DMS53 (cell line): ENCODE measurements around the gene TMEM186.
A peak's percentile ranks its signal among the peaks of the same experiment; 100 is the strongest.
"Not testable (repeated sequence)": the region's sequence is repeated elsewhere in the genome, so short reads cannot be mapped to it uniquely, and the experiment has no call there.

Experiments
- DNase-seq: peaks from one replicate; lab custom pipeline; 2025; lab: John Stamatoyannopoulos, UW

The TMEM186 gene

DNA sequence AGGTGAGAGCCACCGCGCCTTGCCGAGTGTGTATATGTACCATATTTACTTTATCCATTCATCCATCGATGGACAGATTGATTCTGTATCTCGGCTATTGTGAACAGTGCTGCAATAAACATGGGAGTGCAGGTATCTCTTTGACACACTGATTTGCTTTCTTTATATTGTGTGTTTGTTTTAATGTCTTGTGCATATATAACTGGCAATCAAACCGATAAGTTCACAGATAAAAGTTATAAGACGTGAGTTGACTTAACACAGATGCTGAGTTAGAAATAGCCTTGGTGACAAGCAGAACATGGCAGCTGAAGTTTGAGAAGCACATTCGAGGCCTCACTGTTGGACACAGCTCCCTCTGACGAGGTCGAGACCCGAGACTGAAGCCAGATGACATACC, 23.2 kb downstream of the TMEM186 start:
- no peak for DNase-seq

- no peak for DNase-seq
These were observed 23.9 kb downstream of the TMEM186 start for GRCh38 chr16:8773537-8773936.

DNA sequence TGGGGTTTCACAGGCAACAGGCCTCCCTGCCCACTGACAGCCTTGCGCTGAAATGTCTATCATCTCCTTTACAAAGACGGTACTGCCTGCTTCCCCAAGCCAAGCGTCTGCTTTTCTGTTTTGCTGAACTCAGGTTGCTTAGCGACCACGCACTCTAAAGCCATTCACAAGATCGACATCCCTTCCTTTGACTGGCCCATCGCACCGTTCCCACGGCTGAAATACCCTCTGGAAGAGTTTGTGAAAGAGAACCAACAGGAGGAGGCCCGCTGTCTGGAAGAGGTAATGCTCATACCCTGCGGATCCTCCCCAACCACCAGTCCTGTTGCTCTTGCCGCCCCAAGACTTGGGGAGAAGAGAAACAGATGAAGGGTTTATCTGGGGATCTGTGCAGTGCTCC, 28.7 kb downstream of the TMEM186 start:
- DNase-seq, result peak; percentile 6

DNA sequence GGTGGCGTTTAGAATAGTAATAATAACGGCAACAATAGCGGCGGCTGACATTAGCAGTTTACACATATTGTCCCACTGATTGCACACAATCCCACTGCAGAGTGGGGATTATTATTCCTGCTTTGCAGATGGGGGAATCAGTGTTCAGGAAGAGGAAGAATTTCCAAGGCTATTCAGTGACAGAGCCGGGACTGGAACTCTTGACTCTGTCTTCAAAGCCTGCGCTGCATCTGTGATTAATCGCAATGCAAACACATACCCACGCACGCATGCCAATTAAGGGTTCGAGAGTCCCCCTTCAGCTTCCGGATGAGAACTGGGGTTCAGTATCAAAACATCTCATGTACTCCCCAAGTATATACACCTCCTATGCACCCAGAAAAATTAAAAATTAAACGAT, 29.2 kb downstream of the TMEM186 start:
- DNase-seq, result no peak

GRCh38 chr16:8767176-8767575, 30.3 kb downstream of the TMEM186 start:
- no peak for DNase-seq

- DNase-seq, result no peak
These were observed 32.8 kb downstream of the TMEM186 start for GRCh38 chr16:8764525-8765250.

GRCh38 chr16:8763899-8764298, 33.5 kb downstream of the TMEM186 start:
- no peak for DNase-seq

- DNase-seq, result no peak
These were observed 34.4 kb downstream of the TMEM186 start for GRCh38 chr16:8763083-8763482.

- DNase-seq, result no peak
These were observed 35.2 kb downstream of the TMEM186 start for GRCh38 chr16:8762254-8762653.

GRCh38 chr16:8761078-8761477, 36.4 kb downstream of the TMEM186 start:
- no peak for DNase-seq

DNA sequence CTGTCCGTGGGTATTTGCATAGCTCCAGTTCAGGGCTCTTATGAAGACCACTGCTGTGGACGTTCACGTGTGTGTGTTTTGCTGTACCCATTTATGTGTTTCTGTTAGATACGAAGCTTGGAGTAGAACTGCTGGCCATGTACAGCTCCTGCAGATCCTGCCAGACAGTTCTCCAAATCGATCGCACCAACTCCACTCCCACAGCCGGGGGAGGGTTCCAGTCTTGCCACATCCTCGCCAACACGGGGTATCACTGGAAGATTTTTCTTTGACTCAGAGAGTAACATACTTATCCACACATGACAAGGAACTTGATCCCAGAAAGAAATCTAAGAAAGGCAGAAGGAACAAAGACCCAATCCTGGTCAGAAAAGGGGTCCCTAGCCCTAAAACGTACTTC, 37.4 kb downstream of the TMEM186 start:
- no peak for DNase-seq

DNA sequence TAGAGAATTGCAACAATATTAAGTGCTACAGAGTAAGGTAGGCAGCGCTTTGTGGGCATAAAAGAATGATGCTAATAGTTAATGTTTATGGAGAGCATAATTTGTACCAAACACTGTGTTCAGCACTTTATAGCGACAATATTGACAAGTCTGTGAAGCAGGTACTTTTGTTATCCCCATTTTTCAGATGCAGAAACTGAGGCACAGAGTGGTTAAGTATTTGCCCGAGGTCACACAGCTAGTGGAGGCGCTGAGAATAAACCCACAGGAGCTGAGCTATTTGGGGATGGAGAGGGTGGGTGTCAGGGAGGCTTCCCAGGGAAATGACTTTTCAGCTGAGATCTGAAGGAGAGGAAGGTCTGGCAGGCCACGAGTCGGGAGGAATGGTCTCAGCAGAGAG, 39.4 kb downstream of the TMEM186 start:
- DNase-seq, result no peak

DNA sequence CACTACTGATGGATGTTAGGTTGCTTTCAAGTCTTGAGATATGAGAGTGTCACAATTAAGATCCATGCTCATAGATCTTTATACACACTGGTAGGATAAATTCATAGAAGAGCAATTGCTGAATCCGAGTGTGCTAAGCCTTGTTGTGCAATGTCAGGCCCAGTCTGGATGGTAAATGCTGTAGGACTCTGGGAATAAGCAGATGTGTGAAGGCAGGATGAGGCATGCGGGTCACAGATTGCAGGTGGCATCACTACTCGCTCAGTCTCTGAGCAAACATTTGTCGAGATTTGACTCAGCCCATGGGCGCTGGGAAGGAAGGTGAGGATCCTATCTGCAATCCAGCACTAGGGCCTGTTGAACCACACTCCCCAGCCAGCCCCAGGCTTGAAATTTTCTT, 40.7 kb downstream of the TMEM186 start:
- peak; percentile 64 for DNase-seq

GRCh38 chr16:8753416-8754054, 43.9 kb downstream of the TMEM186 start:
- DNase-seq, result no peak

GRCh38 chr16:8752706-8753105, 44.7 kb downstream of the TMEM186 start:
- no peak for DNase-seq

- DNase-seq, result peak; percentile 38
These were observed 45.7 kb downstream of the TMEM186 start for GRCh38 chr16:8751481-8752311.

GRCh38 chr16:8748944-8749343, 48.5 kb downstream of the TMEM186 start:
- not testable (repeated sequence) for DNase-seq
